Ishikawa (cell line): Measurements from ENCODE around the gene DYNC1I1.

ENCODE experiments used
- CEBPB ChIP-seq: IDR thresholded peaks from 2 replicates; pipeline ENCODE4 v1.6.1; 2012
- CREB1 ChIP-seq: IDR thresholded peaks from 2 replicates; pipeline ENCODE4 v1.6.1; 2012; ENCODE audit warnings: low read depth
- EP300 ChIP-seq: IDR thresholded peaks from 2 replicates; pipeline ENCODE4 v1.6.1; 2012; ENCODE audit warnings: borderline replicate concordance
- MAX ChIP-seq: IDR thresholded peaks from 2 replicates; pipeline ENCODE4 v1.6.1; 2012
- NFIC ChIP-seq: IDR thresholded peaks from 2 replicates; pipeline ENCODE4 v1.6.1; 2012
- RAD21 ChIP-seq: IDR thresholded peaks from 2 replicates; pipeline ENCODE4 v1.6.1; 2012; ENCODE audit warnings: low read depth
- REST ChIP-seq: IDR thresholded peaks from 2 replicates; pipeline ENCODE4 v1.6.1; 2012; ENCODE audit warnings: low read depth, mild to moderate bottlenecking
- TEAD4 ChIP-seq: IDR thresholded peaks from 2 replicates; pipeline ENCODE4 v1.6.1; 2012
- USF1 ChIP-seq: IDR thresholded peaks from 2 replicates; pipeline ENCODE4 v1.6.1; 2012
- YY1 ChIP-seq: IDR thresholded peaks from 2 replicates; pipeline ENCODE4 v1.6.1; 2012; ENCODE audit warnings: low read depth

- no peak for TF ChIP-seq CREB1
- TF ChIP-seq USF1 = no peak
- TF ChIP-seq YY1 = no peak
- TF ChIP-seq NFIC = no peak
- TF ChIP-seq MAX = no peak
- TF ChIP-seq RAD21 = no peak
- TF ChIP-seq REST = no peak
- TF ChIP-seq TEAD4 = no peak
- TF ChIP-seq CEBPB = no peak
- no peak for TF ChIP-seq EP300
These were observed 87.1 kb downstream of the DYNC1I1 start for GRCh38 chr7:95859429-95859828.
